ENCODE data around the gene ARHGAP24. TPM values are rescaled to one million over a fixed set of nuclear protein-coding genes. Genes with fewer than 3 reads are reported as not detected.

The ARHGAP24 gene
- total RNA-seq, 1 experiment from 2014 or later = 2.1 TPM

DNA sequence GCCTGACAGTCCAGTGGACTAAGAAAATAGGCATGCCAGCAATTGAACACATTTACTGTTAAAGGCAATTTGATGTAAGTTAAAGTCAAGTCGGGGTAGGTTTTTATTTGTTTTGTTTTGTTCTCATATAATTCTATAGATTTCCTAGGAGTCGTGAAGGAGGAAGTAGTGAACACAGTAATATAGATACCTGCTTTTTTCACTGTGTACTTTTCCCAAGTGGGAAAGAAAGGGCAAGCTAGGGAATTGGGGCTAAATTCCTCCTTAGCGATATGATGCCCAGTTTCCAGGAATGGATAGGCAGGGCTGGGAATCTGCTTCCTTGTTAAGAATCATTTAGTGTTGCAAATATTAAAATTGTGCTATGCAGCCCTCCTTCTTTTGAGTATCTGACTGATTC is 271.0 kb downstream of the ARHGAP24 start:
- ATAC-seq (no peak), DNase-seq (ENCODE audit: low spot score) (no peak)
- Mint-ChIP-seq H3K9me3 (no peaks in the 10 kb centered on the region), H3K27me3 (ENCODE audit: low read depth) (no peaks in the 10 kb centered on the region), H3K4me1 (peaks cover 12% of the 10 kb centered on the region), H3K36me3 (no peaks in the 10 kb centered on the region), H3K4me3 (no peak overlapping the region), H3K27ac (no peak overlapping the region)
- TF ChIP-seq SMAD3 (CRISPR knock-in tag; IDR thresholded peaks at IDR 0.05; ENCODE audit: borderline replicate concordance) (no peak), SMAD4 (CRISPR knock-in tag; IDR thresholded peaks at IDR 0.05) (no peak), ZNF121 (CRISPR knock-in tag; IDR thresholded peaks at IDR 0.05) (no peak), ZNF138 (CRISPR knock-in tag; conservative IDR thresholded peaks at IDR 0.05) (no peak), E2F5 (CRISPR knock-in tag; IDR thresholded peaks at IDR 0.05) (no peak), ESRRA (CRISPR knock-in tag; IDR thresholded peaks at IDR 0.05; ENCODE audit: borderline replicate concordance) (no peak), FOXP4 (CRISPR knock-in tag; IDR thresholded peaks at IDR 0.05) (no peak), JUN (CRISPR knock-in tag; IDR thresholded peaks at IDR 0.05) (no peak), ZNF317 (CRISPR knock-in tag; IDR thresholded peaks at IDR 0.05; ENCODE audit: borderline replicate concordance, low read depth) (no peak), ELF4 (CRISPR knock-in tag; IDR thresholded peaks at IDR 0.05; ENCODE audit: low read depth) (no peak)
- TF ChIP-seq, protein P1, sequence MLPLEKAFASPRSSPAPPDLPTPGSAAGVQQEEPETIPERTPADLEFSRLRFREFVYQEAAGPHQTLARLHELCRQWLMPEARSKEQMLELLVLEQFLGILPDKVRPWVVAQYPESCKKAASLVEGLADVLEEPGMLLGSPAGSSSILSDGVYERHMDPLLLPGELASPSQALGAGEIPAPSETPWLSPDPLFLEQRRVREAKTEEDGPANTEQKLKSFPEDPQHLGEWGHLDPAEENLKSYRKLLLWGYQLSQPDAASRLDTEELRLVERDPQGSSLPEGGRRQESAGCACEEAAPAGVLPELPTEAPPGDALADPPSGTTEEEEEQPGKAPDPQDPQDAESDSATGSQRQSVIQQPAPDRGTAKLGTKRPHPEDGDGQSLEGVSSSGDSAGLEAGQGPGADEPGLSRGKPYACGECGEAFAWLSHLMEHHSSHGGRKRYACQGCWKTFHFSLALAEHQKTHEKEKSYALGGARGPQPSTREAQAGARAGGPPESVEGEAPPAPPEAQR (CRISPR knock-in tag; IDR thresholded peaks at IDR 0.05) = no peak
- ChIA-PET POLR2A (no interaction called here), CTCF (interaction anchor here (3.1 to 3.3 kb wide), 2 partner anchors 271 to 328 kb away, joined by 10 to 20 read pairs; partner anchors contain the start of gene ARHGAP24)

GRCh38 chr4:85747882-85748491 is 273.0 kb downstream of the ARHGAP24 start:
- Mint-ChIP-seq H3K4me3 (no peak overlapping the region), H3K9me3 (no peaks in the 10 kb centered on the region), H3K27ac (no peak overlapping the region), H3K36me3 (no peaks in the 10 kb centered on the region), H3K4me1 (peaks cover 14% of the 10 kb centered on the region), H3K27me3 (ENCODE audit: low read depth) (no peaks in the 10 kb centered on the region)
- ATAC-seq (peak; percentile 80), DNase-seq (ENCODE audit: low spot score) (peak; percentile 19)
- ChIA-PET CTCF (interaction anchor here (0.6 to 4.0 kb wide), 14 partner anchors 9 to 663 kb away, joined by 3 to 20 read pairs (median 3); partner anchors contain the start of gene ARHGAP24), POLR2A (no interaction called here)
- peak; percentile 56 for TF ChIP-seq CTCF (IDR thresholded peaks at IDR 0.05)
- TF ChIP-seq JUN (CRISPR knock-in tag; IDR thresholded peaks at IDR 0.05) = no peak
- no peak for TF ChIP-seq TCF7 (CRISPR knock-in tag; IDR thresholded peaks at IDR 0.05; ENCODE audit: low read depth)

GRCh38 chr4:85748654-85749053 is 273.7 kb downstream of the ARHGAP24 start:
- DNase-seq (ENCODE audit: low spot score) (no peak), ATAC-seq (no peak)
- ChIA-PET CTCF (interaction anchor here (3.1 to 4.0 kb wide), 3 partner anchors 48 to 331 kb away, joined by 10 to 20 read pairs (median 12); partner anchors contain the start of gene ARHGAP24), POLR2A (no interaction called here)
- H3K36me3 Mint-ChIP-seq = no peaks in the 10 kb centered on the region
- H3K4me3 Mint-ChIP-seq = no peak overlapping the region
- H3K9me3 Mint-ChIP-seq = no peaks in the 10 kb centered on the region
- TF ChIP-seq PRRX2 (CRISPR knock-in tag; IDR thresholded peaks at IDR 0.05) (no peak), ARID4B (CRISPR knock-in tag; IDR thresholded peaks at IDR 0.05; ENCODE audit: borderline replicate concordance) (no peak), ZBTB21 (CRISPR knock-in tag; IDR thresholded peaks at IDR 0.05; ENCODE audit: borderline replicate concordance) (no peak), ETV6 (CRISPR knock-in tag; IDR thresholded peaks at IDR 0.05) (no peak), E2F4 (CRISPR knock-in tag; IDR thresholded peaks at IDR 0.05; ENCODE audit: borderline replicate concordance, low read depth) (no peak), ZMAT4 (CRISPR knock-in tag; IDR thresholded peaks at IDR 0.05) (no peak)
- H3K4me1 Mint-ChIP-seq = peaks cover 14% of the 10 kb centered on the region
- H3K27ac Mint-ChIP-seq = no peak overlapping the region
- no peaks in the 10 kb centered on the region for H3K27me3 Mint-ChIP-seq (ENCODE audit: low read depth)
